HG02884 (cell line): ENCODE results near the gene NR6A1.

Experiments
- ATAC-seq: cut with Tn5 transposase; IDR thresholded peaks from one replicate; pipeline ENCODE4 v1.9.1; 2021; ENCODE audit warnings: mild to moderate bottlenecking, moderate library complexity; ENCODE audit not compliant: unreplicated experiment

The NR6A1 gene

GRCh38 chr9:124496463-124496862 lies 274.6 kb downstream of the NR6A1 start:
- no peak for ATAC-seq

- no peak for ATAC-seq
These were observed 275.0 kb downstream of the NR6A1 start for GRCh38 chr9:124496075-124496449.

DNA sequence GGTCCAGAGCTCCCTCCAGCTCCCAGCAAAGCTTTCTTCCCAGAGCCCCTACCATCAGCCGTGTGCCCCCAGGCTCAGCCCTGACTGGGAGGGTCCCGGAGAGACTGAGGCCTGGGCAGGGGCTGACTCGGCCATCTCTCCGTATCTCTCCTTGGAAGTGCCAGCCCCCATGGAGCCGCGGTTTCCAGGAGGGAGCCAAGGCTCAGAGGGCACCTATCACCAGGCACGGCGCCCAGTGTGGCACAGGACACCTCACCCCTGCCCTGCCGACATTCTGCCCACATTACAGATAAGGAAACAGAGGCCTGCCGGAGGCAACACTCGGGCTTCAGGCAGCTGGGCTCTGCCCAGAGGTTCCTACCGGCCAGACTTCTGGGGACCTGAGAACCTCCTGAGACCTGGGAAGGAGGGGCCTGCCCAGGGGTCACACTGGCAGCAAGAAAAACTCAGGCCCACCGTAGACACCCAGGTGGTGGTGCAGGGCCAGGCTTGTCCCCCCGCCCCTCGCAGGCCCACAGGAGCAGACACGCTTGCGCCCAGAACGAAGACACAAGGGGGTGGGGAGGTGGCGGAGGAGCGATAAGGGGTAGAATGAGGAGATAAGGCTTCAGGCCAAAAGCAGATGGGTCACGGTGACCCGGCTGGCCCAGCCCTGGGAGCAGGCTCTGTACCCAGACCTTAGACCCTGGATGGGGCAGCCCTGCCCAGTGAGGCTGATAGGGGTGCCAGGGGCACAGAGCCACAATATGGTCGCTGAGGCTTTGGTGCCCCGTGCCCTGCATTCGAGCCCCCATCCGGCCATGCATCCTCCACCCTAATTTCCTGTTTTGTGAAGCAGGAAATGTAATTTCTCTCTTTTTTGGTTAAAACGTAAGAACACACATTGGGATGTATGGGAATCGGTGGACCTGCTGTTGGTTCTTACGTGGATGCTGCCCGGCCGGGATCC lies 275.7 kb downstream of the NR6A1 start:
- ATAC-seq = no peak

DNA sequence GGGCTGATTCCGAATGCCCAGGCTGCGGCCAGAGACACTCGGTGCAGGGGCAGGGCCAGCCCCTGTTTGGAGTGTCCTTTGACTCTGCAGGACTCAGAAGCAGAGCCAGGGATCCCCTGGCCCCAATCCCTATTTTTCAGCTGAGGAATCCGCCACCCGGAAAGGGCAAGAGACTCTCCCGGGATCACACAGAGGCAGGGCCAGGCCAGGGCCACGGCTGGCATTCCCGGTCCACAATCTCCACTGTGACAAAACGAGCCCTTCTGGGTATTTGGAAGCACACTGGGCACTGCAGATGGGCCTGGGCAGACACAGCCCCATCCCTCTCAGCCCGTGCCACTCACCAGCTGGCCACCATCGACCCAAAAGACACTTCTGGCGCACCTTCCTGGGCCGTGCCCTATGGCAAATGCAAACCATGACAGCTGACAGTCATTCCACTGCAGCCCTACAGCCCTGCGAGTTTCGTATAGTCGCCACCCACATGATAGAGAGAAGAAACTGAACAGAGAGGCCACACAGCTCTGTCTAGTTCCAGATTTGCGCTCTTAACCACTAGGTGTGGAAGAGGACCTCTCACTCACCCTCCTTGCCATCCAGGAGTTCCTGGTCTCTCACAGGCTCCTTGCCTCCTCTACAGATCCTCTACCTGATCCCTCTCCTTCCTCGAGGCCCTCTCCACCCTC lies 277.2 kb downstream of the NR6A1 start:
- ATAC-seq = peak; percentile 72

- ATAC-seq = no peak
These were observed 277.9 kb downstream of the NR6A1 start for GRCh38 chr9:124493218-124493617.

DNA sequence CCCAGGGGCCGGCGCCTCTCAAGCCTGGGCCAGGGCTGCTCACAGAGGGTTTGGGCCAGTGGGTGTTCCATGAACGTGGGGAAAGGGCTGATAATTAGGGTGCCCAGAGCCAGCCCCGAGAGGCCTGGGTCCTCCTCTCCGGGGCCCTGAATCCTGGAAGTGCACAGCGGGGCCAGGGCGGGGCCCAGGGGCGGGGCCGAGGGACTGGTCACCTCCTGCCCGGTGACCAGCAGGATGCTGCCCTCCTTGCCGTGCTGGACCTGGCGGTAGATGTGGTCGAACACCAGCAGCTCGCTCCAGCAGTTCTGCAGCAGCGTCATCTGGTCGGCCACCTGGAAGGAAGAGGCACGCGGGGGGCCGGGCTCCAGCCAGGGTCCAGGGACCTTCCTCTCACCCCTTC lies 278.3 kb downstream of the NR6A1 start:
- ATAC-seq = no peak

- ATAC-seq = no peak
These were observed 279.8 kb downstream of the NR6A1 start for GRCh38 chr9:124491049-124491975.

GRCh38 chr9:124490004-124490403 lies 281.1 kb downstream of the NR6A1 start:
- ATAC-seq = no peak

GRCh38 chr9:124489222-124489621 lies 281.9 kb downstream of the NR6A1 start:
- no peak for ATAC-seq

DNA sequence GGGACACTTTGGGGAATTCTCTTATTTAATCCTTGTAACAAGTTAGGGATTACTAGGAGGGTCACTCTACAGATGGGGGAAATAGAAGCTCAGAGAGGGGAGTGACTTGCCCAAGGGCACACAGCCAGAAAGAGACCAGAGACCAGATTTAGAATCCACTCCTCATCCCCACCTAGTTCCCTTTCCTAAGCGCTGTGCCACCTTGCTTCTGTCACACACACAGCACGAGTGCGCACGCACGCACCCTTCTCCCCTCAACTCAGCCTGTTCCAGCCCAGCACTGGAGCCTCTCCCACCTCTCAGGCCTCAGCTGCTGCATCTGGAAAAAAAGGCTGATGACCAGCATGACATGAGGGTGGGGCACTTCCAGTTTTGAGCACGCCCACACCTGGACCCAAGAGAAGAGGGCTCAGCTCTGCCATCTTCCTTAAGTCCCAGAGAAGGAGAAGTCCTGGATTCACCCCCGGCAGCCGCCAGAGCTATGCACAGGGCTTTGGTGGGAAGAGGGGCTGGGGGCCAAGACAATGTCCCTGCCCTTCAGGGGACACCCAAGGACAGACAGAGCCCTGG lies 282.4 kb downstream of the NR6A1 start:
- ATAC-seq = no peak

DNA sequence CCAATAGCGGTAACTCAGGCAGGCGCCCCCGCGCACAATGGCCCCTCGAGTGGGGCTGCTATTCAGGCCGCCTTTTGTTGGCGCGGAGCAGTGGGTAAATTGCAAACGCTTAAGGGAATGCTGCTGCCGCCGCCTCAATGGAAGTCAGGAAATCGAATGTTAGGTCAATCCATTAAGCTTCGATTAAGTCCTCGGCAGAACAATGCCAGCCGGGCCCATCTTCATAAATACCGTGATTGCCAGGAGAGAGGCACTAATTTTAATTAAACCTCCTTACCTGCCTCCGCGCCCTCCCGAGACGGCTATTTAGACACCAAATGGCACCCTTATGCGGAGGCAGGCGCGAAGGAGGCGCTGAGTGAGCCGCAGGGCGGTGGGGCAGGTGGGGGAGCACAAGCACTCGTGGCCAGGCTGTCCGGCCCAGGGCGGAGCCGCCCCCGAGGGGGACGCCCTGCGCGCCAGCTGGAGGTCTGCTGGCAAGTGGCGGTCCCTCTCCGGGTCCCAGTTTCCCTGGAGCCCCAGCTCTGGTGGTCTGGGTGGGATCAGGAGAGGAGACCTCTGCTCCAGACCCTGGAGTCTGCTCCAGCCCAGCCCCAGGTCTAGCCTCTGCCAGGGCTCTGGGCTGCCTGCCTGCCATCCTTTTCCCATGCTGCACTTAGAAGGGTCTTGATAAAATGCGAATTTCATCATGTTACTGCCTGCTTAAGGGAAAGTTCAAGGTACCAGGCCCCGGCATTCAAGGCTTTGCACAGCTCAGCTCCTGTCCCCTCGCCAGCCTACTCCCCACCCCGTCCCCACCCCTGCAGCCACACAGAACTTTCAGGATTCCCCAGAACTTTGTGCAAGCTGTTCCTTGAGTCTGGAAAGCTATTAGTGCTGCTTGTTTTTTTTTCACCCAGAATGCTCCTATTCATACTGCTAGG lies 283.6 kb downstream of the NR6A1 start:
- no peak for ATAC-seq

- no peak for ATAC-seq
These were observed 284.3 kb downstream of the NR6A1 start for GRCh38 chr9:124486778-124487259.

- no peak for ATAC-seq
These were observed 285.2 kb downstream of the NR6A1 start for GRCh38 chr9:124485936-124486335.

DNA sequence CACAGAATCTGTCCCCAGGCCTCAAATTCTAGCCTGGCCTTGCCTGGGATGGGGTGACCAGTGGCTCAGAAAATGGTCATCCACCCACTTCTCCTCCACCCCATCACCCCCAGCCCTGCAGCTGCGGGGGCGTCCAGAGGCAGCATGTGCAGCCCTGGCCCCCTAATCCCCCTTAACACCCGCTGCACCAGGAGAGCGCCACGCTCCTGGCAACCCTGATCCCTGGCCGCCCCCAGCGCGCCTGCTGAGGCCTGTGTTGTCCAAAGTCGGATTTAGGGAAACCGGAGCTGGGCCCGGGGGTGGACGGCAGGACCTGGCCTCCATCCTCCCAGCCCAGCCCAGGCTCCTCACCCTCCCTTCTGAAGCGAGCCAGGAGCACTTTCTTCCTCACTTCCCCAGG lies 285.9 kb downstream of the NR6A1 start:
- ATAC-seq = no peak

DNA sequence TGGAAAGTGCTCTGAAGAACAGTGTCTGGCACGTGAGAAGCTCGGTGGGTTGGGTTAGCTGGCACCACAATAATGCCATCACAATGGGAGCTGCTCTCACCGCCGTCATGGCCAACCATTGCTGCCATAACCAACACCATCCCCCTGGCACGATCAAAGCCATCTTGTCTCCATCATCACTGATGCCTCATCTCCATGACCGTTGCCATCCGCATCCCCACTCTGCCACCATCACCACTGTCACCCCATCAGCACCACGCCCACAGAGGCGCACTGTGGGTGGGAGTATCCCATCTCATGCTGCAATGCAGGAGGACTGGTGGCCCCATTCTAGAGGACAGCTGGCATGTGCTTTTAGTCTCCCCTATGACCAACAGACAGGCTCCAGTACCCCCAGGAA lies 287.6 kb downstream of the NR6A1 start:
- no peak for ATAC-seq

- no peak for ATAC-seq
These were observed 288.6 kb downstream of the NR6A1 start for GRCh38 chr9:124482431-124483031.

DNA sequence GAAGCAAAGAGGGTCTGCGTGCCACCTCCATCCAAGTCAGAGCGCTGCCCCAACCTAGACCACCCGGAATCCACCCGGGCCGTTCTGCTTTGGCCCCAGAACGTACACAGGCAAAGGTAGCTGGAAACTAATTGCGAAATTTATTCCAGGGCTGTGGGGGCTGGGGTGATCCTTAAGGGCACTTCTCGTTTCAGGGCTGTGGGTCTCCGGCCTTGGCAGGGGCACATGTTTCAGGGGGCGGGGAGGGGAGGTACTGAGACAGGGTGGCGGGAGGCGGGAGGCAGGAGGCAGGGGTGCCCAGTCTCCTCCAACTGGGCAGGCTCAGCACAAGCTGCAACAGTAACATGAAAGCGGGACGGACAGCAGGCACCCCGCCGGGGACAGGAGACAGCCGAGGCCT lies 290.0 kb downstream of the NR6A1 start:
- no peak for ATAC-seq

DNA sequence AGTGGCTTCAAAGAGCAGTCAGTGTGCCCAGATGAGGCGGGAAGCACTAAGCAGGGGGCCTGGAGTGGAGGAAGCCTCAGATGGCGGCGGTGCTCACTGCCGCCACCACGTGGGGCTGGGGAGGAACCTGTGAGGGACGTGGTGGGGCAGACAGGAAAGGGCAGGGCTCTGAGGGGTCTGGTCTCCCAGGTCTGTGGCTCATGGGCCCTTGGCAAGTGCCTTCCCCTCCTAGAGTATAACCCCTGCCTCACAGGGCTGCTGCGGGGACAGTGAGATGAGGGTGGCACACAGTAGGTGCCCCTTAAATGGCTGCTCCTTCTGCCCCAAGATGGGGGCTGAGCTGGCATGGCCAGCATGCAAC lies 290.5 kb downstream of the NR6A1 start:
- no peak for ATAC-seq

DNA sequence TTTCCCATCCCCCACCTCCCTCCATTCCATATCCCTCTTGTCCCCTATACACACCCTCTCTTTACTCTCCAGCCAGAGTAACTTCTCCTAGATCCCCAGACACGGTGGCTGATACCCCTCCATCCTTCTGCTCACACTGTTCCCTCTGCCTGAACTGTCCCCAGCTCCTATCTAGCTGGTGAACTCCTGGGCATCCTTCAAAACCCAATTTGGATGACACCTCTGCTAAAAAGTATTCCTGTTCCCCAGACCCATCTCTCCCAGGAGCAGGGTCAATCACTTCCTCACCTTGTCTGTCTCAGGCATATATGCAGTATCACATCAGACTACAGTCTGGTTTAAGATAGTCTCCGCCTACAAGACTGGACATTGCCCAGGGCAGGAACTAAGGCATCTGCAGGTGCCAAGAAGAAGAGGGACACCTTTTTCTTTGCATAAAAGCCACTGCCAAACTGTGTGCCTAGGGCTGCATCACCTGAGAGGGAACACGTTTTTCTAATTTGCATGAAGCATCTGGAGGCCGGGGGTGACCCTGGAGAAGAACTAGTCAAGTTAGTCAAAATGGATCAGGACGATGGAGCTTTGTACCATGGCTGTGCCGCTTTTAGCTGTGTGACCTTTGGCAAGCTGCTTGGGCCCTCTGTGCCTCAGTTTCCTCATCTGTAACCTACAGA lies 291.0 kb downstream of the NR6A1 start:
- ATAC-seq = no peak
